T follicular helper cell (primary cell): ENCODE measurements around the gene AP5Z1.

Source experiments
- DNase-seq: peaks from one replicate; pipeline ENCODE4 v3.0.0-alpha.2; 2020; ENCODE audit warnings: low read depth

Gene AP5Z1

DNA sequence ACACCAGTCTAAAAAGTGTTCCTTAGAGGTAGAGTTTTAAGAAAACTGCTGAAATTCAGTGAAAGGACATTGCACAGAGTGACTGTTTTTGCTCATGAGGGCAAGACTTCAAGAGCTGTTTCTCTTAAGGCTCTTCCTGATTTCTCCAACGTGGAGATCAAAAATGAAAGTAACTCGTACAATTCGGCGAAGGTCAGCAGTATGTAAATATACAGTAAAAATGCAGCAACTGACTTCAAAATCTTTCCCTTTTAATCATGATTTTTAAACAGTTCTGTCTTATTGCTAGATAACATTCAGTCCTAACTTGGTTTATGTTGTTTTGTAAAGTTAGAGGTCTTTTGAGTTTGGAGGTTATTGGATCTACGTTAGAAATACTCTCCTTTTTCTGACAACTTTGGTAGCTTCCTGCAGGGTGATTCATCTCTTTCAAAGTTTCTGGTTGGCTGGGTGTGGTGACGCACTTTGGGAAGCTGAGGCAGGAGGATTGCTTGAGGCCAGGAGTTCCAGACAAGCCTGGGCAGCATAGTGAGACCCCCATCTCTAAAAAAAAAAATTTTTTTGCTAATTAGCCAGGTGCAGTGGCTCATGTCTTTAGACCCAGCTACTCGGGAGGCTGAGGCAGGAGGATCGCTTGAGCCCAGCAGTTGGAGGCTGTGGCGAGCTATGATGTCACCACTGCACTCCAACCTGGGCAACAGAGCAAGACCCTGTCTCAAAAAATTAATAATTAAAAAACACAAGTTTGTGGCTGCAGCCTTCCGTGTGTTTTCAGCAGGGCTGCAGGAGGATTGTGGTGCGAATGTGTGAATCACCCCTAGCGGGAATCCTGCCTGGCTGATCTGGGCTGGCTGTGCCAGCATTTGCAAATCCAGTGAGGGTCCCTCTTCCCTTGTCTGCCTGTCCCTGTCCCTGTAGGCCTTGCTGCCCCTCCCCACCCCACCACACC lies 29.2 kb upstream of the AP5Z1 start:
- peak; percentile 25 for DNase-seq

DNA sequence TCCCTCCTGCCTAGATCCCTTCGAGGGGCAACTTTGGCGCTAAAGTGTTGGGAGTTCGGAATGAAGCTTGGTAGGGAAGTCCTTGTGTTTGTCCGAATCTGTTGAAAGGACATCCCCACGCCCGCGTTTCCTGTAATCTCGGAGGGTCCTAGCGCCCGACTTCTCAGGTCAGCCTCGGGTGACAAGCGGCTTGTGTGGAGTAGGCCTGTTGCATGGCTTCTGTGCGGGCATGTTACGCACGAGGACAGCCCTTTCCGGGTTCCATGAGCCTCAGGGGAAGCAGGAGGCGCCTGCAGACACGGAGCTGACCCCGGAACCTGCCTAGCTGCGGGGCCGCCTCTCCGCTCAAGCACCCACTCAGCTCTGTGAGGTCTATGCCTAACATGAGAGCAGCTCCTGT lies 28.4 kb upstream of the AP5Z1 start:
- DNase-seq = no peak

DNA sequence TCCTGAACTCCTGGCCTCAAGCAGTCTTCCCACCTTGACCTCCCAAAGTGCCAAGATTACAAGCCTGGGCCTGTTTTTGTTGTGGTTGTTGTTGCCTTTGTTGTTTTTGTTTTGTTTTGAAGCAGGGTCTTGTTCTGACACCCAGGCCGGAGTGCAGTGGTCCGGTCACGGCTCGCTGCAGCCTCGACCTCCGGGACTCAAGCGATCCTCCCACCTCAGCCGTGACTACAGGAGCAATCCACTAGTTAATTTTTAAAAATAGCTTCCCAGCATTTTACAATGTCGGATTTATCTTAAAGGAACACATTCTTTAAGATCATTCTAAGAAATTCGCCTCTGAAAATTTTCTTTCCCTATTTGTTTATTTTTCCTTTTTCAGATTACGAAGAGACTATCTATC lies 27.7 kb upstream of the AP5Z1 start:
- no peak for DNase-seq

DNA sequence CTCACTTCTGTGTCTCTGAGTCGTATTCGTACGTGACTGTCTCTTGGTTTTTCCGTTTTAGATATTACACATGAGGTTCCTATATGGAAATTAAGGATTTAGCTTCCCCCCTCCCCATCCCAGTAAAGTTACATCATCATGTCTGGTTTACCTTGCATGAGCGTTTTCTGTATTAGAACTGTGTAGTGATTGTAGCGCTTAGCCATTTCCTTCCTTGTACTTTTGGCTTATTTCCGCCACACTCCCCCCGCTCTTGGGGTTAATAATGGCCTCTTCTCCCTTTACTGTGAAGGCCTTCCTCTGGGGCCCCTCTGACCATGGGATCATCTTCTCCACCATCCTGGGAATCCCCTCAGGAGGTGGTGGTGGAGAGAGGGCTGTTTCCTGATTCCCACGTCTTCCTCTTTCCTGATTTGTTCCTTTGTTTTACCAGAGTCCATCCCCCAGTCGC lies 27.2 kb upstream of the AP5Z1 start:
- DNase-seq = no peak

DNA sequence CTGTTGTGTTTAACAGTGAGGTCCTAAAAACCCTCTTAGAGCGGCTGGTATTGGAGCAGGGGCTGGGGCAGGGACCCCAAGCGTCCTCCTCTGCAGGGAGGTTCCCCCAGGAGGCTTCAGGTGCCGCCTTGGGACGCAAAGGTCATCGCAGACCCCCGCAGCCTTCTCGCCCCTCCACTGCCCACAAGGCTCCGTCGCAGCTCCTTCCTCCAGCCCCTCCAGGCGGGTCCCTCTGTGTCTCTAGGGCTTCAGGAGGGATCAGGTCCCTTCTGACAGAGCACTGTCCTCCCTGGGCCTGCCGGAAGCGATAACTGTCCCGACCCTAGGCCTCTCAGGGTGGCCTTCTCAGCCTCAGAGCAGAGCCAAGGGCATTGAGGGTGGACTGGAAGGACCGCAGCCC lies 26.1 kb upstream of the AP5Z1 start:
- DNase-seq = no peak

DNA sequence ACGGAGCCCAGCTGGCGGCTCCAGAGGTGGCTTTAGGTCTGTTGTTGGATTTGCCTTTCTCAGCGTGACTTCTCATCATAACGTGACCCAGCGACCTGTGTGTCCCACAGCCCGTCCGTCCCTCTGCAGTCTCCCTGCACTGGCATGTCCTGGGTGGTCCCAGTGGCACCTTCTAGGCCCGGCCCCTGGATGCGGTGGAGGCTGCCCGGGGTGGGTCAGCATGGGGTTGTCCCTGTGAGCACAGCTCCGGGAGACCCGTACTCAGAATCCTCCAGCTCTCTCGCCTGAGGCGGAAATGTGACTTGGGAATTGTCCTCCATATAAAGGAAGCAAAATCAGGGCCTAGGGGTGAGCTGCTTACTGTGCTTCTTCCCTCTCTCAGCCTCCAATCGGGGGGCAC lies 25.6 kb upstream of the AP5Z1 start:
- DNase-seq = no peak

DNA sequence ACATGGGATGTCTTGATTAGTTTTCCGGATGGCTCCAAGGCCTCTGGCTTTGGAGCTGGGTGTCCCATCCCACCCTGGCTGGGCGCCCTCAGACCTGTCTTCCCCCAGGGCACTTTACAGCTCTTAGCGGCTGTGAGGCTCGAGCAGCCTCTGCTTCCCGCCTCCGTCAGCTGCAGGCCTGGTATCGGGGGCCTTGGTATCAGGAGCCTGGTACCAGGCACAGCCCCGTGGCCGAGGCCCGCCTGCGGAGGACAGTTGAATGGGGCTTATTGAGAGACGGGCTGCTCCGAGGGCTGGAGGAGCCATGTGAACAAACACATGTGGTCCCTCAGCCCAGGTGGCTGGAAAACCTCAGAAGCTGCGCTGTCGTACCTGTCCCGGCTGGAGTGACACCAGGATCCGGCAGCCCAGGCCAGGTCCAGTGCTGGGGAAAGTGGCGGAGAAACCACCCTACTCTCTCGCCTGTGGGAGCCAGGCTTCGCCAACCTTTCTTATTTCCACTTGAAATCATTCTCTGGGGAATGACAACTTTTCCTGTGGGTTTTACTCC lies 23.9 kb upstream of the AP5Z1 start:
- no peak for DNase-seq

DNA sequence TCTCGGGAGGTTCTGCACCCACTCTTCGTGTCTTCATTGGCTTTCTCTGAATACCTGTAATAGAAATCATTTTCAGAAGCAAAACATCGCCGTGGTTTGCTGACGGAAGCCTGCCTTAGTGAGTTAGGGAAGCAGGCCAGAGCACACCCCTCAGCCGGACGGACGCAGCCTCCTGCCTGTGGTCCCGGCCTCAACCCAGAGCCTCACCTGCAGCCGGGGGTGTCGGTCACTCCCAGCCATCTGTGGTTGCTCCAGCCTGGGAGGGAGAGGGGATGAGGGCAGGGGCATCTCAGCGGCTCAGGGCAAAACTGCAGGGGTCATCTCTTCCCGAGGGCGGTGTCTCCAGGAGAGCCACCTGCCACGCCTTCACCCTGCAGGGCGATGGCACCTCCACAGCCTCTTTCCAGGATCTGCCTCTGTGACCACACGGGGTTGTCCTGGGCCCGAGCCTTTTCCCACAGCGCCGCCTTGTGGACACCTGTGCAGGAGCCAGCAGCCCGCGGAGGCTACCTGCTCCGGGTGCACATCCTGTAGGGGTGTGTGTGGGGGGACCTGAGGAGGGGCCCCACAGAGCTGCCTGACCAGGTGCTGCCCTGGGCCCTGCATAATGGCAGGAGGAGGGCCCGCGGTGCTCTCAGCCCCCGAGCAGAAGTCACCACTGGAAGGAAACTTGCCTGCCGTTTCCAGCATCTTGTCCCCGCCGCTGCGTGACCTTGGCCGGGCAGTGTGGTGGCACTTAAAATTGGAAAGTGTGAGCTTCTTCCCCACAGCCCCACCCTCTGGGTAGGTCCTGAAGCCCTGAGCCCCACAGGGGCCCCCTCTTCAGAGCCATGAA lies 21.6 kb upstream of the AP5Z1 start:
- peak; percentile 78 for DNase-seq

DNA sequence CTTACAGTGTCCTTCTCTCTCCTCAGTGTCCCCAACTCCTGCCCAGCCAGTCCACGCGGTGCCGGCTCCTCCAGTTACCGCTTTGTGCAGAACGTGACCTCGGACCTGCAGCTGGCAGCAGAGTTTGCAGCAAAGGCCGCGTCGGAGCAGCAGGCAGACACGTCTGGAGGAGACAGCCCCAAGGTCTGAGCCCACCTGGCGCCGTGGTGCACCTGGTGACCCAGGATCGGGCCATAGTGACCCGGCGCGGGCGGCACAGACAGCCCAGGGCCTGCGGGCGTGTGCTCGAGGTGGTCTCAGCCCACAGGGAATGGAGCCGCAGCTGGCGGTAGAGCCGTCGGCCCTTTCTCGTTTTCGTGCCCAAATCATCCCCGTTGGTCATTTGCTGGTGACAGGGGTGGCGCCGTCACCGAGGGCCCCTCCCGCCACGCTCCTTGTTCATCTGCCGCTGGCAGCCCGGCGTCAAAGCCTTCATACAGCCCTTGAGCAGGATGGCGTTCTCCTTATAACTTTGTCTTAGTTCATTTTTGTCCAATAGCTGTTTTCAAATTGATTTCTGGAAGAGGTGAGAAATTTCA lies 20.9 kb upstream of the AP5Z1 start:
- no peak for DNase-seq

DNA sequence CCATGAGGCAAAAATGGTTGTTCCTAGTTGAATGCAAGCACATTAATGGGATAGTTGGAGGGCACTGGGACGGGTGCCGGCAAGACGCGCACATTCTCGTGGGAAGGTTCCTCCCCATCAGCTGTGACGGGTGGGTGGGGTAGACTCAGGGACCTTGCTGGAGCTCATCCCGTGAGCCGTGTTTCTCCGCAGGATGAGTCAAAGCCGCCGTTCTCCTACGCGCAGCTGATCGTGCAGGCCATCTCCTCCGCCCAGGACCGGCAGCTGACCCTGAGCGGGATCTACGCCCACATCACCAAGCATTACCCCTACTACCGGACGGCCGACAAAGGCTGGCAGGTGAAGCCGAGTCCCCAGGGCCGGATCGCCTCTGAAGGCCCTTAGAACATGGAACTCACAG lies 20.4 kb upstream of the AP5Z1 start:
- DNase-seq = no peak

DNA sequence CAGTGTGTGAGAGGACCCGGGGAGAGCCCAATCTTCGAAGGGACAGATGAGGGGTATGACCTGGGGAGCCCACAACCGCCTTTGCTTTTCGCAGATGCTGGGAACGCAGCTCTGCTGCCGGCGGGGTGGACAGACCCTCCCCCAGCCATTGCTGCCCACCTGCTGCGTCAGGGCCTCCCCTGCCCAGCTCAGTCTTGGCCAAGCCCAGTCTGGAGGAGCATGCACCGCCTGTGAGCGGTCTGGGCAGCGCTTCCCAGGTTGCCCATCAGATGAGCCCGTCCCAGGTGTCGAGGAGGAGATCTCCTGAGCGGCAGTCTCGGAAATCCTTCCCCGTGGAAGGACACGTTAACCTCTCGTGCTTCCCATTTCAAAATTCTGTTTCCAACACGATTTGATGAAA lies 17.3 kb upstream of the AP5Z1 start:
- no peak for DNase-seq

DNA sequence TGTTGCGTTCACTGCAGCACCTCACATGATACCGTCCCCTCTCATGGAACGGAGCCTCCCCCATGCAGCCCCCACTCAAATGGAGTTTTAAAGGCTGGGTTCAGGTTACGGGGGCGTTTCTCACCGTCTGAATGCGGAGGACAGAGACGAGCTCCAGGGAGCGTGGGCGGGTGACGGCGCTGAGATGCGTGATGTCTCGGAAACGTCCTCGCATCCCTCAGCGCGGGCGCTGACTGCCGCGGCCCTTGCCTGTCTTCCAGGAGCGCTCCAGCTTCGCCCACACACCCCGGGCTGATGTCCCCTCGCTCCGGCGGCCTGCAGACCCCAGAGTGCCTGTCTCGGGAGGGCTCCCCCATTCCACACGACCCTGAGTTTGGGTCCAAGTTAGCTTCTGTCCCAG lies 16.6 kb upstream of the AP5Z1 start:
- DNase-seq = no peak

DNA sequence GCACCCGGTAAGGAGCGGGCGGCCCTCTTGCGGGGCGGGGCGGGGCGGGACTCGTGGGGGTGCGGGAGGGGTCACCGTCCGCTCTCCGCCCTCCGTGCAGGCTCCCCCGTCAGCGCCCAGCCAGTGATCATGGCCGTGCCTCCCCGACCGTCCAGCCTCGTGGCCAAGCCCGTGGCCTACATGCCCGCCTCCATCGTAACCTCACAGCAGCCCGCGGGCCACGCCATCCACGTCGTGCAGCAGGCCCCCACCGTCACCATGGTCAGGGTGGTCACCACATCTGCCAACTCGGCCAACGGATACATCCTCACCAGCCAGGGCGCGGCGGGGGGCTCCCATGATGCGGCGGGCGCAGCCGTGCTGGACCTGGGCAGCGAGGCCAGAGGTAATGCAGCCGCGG lies 16.2 kb upstream of the AP5Z1 start:
- no peak for DNase-seq

DNA sequence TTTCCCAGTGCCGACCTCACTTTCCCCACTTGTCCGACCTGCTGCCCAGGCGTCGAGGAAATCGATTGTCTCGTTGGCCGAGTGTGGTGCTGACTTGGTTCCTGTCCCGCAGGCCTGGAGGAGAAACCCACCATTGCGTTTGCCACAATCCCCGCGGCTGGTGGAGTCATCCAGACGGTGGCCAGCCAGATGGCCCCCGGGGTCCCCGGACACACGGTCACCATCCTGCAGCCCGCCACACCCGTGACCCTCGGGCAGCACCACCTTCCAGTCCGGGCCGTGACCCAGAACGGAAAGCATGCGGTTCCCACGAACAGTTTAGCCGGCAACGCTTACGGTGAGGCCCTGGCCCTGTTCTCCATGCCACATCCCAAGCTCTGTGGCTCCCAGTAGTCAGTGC lies 14.5 kb upstream of the AP5Z1 start:
- no peak for DNase-seq

DNA sequence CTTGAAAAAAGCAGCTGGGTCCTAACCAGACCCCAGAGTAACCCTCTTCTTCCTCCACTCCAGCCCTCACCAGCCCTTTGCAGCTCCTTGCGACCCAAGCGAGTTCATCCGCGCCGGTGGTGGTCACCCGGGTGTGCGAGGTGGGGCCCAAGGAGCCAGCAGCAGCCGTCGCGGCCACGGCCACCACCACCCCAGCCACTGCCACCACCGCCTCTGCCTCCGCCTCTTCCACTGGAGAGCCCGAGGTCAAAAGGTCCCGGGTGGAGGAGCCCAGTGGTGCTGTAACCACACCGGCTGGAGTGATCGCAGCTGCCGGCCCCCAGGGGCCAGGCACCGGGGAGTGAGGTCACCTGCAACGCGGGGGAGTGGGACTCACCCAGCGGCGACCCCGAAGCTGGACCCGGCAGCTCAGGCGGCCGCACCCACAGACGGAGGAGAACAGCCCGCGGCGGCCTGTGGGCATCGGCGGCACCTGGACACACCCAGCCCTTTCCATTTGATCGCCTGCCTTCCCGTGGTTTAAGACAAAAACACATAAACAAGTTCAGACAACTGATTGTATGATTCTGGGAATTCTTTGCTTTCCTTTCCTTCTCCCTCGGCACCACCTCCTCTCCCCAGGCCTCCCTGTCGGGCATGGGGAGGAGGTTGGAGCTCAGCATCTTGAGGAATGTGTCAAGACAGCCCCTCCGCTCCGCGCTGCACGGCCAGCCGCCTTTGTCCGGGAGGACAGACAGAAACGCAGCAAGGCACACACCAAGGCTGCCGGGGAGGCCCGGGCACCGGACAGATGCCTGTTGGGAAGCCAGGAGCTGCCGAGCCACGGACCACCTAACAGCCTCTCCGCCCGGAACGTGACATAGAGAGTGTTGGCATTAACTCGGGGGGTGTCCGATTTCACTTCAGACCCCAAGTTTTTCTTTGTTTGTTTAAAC lies 13.0 kb upstream of the AP5Z1 start:
- DNase-seq = no peak

DNA sequence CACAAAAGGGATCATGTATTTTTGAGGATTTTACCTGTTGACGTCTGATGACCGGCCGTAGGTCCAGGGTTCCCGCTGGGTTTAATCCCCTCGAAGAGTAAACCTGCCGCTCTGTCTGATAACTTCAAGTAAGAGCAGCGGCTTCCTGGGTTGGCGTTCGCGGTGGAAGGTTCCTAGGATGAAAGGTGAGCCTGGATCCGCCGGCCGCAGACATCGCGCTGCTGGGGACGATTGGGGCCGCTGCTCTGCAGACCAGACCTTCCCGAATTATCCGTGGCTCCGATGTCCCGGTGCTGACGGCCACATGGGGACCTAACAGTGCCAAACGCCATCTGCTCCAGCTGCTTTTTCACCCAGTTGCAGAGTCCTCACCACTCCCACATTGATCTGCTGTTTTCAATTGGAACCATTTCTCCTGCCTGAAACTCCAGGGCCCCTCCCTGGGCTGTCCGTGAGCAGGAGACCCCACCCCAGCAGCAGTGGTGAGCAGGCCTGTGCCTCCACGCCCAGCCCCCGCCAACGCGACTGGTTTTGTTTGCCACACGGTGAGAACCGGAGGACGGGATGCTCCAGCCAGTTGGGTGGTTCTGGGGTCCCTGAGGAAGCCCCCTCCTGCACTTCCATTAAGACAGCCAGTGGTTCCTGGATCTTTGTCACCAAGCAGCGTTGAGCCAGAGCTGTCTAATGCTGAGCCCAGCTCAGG lies 12.2 kb upstream of the AP5Z1 start:
- DNase-seq = no peak

DNA sequence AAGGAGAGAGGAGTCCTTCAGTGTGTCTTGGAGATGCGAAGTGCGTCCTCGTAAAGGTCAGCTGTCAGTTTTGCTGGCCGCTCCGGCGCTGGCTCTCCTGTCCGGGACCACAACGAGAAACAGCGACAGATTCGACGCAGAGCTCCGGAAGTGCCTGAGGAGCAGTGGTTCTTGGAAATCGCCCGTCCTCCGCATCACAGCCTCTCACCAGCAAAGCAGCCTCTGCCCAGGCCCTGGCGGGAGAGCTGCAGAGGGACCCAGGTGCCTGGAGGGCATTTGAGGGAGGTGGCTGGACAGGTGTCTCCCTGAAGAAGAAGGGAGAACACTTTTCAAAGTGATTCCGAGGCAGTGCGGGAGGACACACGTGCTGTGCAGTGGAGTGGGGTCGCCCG lies 11.6 kb upstream of the AP5Z1 start:
- DNase-seq = no peak

DNA sequence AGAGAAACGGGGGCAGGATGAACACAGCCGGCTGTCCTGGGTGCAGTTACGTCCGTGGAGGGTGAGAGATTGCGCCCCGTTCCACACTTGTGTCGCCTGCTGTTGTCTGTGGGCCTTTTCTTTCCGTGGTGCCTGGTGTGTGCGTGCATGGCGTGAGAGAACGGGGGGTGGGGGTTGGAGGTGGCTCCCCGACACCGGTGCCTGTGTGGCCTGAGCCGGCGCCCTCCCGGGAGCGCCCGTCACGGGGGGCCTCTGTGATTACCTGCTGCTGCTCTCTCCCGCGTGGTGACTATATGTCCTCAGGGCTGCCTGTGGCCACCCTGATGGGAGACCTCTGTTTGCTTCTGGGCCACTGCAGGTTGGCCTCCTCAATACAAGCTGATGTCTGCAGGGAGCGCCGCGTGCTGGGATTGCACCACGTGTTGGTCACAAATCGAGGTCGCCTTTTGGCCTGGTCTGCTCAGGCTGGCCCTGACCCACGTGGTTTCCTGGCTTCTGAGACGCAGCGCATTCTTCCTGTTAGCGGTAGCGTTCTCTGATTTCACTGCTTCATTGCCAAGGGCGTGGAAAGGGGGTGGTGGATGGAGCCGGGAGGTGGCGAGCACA lies 10.9 kb upstream of the AP5Z1 start:
- DNase-seq = no peak

DNA sequence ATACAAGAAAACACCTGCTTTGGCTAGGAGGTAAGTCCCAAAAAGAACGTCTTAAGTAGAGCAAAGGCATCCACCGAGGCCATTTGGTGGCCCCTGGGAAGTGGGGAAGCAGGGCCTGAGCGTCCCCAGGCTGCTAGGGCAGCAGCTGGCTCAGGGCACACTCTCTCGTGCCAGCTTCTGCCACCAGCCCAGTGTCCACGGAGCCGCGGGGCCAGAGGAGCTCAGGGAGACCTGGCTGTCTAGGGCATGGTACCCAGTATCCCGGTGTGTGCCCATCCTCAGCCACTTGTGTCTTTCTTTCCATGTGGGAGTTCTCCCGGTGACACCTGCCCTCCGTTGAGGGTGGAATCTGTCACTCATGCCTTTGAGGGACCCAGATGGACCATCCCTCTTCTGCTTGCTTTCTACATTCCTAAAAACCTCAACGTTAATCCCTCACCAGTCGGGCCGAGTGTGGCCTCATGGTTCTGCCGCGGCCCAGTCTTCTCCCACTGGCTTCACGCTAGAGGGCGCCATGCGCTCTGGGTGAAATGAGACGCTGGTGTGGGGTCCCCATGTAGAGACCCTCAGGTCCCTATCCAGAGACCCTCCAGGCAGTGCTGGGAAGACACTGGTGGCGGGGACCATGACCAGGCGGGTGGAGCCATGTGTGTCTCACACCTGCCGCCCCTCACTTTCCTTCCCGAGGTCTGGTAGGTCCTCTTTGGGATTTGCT lies 9.5 kb upstream of the AP5Z1 start:
- DNase-seq = no peak
